Gastroesophageal sphincter (tissue), 4 donors: Measurements from ENCODE around the gene PDZD4. TPM values are rescaled to one million over a fixed set of nuclear protein-coding genes. Genes with fewer than 3 reads are reported as not detected.
A peak's percentile ranks its signal among the peaks of the same experiment; 100 is the strongest.

Source experiments
- ATAC-seq: fragments of 150-250 bp; one replicate; pipeline ENCODE4 v1.9.1; 2016; ENCODE audit warnings: mild to moderate bottlenecking, moderate library complexity
- H3K27ac ChIP-seq, 4 donors: fragments of 200-600 bp; sonication (generic) in 3 of 4; 1 replicate in 3 of 4; 2 replicates in 1 of 4; pipeline ENCODE4 v1.5.1; 2016 to 2019
- H3K27me3 ChIP-seq: fragments of 200-600 bp; sonication (generic); one replicate; pipeline ENCODE4 v1.5.1; 2019
- H3K36me3 ChIP-seq, 2 donors: fragments of 200-600 bp; sonication (generic); one replicate each; pipeline ENCODE4 v1.5.1; 2019; ENCODE audit warnings: control low read depth in 1 of 2
- H3K4me1 ChIP-seq, 3 donors: fragments of 200-600 bp; sonication (generic); 1 replicate in 2 of 3; 2 replicates in 1 of 3; pipeline ENCODE4 v1.5.1; 2016 to 2019; ENCODE audit warnings: control low read depth in 2 of 3
- H3K4me3 ChIP-seq, 2 donors: fragments of 200-600 bp; sonication (generic); one replicate each; pipeline ENCODE4 v1.5.1; 2019; ENCODE audit warnings: mild to moderate bottlenecking in 1 of 2, moderate library complexity in 1 of 2
- H3K9me3 ChIP-seq, 3 donors: fragments of 200-600 bp; sonication (generic); one replicate each; pipeline ENCODE4 v1.5.1; 2017 to 2019; ENCODE audit warnings: control low read depth in 2 of 3
- EP300 ChIP-seq: sonication (generic); formaldehyde crosslinking; IDR thresholded peaks from one replicate; pipeline ENCODE4 v1.6.1; 2017; ENCODE audit warnings: antibody characterized with exemption, mild to moderate bottlenecking
- POLR2A ChIP-seq, 2 donors: fragments of 450-650 bp; IDR thresholded peaks; one replicate each; pipeline ENCODE4 v1.6.1; 2017; ENCODE audit warnings: antibody characterized with exemption in 2 of 2, mild to moderate bottlenecking in 2 of 2, moderate library complexity in 1 of 2
- POLR2AphosphoS5 ChIP-seq: sonication (generic); formaldehyde crosslinking; IDR thresholded peaks from one replicate; pipeline ENCODE4 v1.6.1; 2017; ENCODE audit warnings: antibody characterized with exemption
- WGBS, 2 donors: methylation state at CpG; one replicate each; pipeline ENCODE4 v1.1.5; 2018; ENCODE audit warnings: low coverage in 1 of 2; 5-methylcytosine and 5-hydroxymethylcytosine counted together
- total RNA-seq, 4 donors: library from RNA; depleted of rRNA; stranded (reverse); fragments of >200 nt; gene quantifications; one replicate each; pipeline ENCODE4 v1.1.0, GENCODE V29; 2016
- TF ChIP-seq, protein P1 (sequence below), 4 experiments: fragments of 200-600 bp in 2 of 4; fragments of 450-650 bp in 2 of 4; sonication (generic) in 1 of 4; IDR thresholded peaks; one replicate each; pipeline ENCODE4 v1.5.1; 2017 to 2019; ENCODE audit warnings: antibody characterized with exemption in 4 of 4, mild to moderate bottlenecking in 2 of 4, moderate library complexity in 2 of 4

Gene PDZD4
- total RNA-seq, 4 donors from 2014 or later, result 10.6 to 48.5 (median 26.4) TPM

DNA sequence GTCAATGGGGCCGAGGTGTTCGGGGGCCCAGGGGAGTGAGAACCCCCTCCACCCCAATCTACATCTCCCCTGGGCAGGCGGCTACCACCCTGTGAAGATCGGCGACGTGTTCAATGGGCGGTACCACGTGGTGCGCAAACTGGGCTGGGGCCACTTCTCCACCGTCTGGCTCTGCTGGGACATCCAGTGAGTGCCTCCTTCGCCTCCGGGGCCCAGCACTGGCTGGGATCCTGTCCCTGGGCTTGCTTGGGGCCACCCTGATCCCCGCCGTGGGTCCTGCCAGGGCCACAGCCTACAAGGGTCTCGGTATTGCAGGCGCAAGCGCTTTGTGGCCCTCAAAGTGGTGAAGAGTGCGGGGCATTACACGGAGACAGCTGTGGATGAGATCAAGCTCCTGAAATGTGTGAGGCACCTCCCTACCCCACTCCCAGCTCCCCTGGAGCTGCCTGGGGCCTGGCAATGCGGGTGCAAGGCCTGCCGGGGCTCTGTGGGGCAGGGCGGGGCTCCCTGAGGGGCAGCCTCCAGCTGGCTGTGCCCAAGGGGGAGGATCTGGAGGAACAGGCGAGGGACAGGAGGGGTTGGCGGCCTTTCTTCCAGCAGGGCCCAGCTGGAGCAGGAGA is 48.8 kb downstream of the PDZD4 start:
- no peak overlapping the region for H3K4me3 ChIP-seq
- WGBS, 2 donors, result no CpG with 5 or more reads among the region's 24 CpGs
- TF ChIP-seq POLR2AphosphoS5, result no peak
- TF ChIP-seq, protein P1, sequence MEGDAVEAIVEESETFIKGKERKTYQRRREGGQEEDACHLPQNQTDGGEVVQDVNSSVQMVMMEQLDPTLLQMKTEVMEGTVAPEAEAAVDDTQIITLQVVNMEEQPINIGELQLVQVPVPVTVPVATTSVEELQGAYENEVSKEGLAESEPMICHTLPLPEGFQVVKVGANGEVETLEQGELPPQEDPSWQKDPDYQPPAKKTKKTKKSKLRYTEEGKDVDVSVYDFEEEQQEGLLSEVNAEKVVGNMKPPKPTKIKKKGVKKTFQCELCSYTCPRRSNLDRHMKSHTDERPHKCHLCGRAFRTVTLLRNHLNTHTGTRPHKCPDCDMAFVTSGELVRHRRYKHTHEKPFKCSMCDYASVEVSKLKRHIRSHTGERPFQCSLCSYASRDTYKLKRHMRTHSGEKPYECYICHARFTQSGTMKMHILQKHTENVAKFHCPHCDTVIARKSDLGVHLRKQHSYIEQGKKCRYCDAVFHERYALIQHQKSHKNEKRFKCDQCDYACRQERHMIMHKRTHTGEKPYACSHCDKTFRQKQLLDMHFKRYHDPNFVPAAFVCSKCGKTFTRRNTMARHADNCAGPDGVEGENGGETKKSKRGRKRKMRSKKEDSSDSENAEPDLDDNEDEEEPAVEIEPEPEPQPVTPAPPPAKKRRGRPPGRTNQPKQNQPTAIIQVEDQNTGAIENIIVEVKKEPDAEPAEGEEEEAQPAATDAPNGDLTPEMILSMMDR (IDR thresholded peaks at IDR 0.05), result no peak
- no peak for TF ChIP-seq EP300
- TF ChIP-seq POLR2A (IDR thresholded peaks at IDR 0.05), result no peak
- no peaks in the 10 kb centered on the region for H3K27me3 ChIP-seq
- H3K9me3 ChIP-seq, result no peaks in the 10 kb centered on the region
- no peak for ATAC-seq
- peak overlapping the region; percentile 51 to 82 (median 74) for H3K27ac ChIP-seq
- H3K36me3 ChIP-seq, result peaks cover 0 to 47% of the 10 kb centered on the region in 2 donors
- peaks cover 0 to 28% (median 0%) of the 10 kb centered on the region in 3 donors for H3K4me1 ChIP-seq

DNA sequence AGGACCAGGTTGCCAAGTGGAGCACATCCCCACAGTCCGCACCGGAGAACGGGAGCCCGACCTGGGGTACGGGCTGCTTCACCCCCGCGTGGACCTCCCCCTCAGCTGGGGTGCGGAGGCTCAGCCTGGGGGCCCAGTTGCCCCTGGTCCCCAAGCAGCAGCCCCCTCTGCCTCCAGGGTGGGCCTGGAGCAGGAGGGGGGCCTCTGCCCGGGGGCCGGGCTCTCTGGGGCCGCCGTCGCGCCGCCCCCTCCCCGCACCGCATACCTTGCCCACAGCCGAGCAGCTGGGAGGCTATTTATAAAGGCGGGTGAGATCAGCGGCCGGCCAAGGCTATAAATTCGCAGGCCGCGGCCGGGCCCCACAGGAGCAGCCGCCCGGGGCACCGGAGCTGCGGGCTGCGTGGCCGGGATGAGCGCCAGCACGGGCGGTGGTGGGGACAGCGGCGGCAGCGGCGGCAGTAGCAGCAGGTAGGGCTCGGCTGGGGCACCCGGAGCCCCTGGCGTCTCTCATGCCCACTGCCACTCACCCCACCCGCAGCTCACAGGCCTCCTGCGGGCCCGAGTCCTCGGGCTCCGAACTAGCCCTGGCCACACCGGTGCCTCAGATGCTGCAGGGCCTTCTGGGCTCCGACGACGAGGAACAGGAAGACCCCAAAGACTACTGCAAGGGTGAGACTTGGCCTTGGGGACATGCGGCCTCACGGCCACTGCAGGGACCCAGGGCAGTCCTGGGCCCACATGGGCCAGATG is 49.5 kb downstream of the PDZD4 start, which contains the start of gene SRPK3:
TSS of gene SRPK3 (plus strand) at position 364 of the 750 bp plus-strand sequence. CDS start at position 410, 46 bp downstream.
- peaks cover 0 to 43% of the 10 kb centered on the region in 2 donors for H3K36me3 ChIP-seq
- H3K27me3 ChIP-seq, result no peaks in the 10 kb centered on the region
- TF ChIP-seq, protein P1 (IDR thresholded peaks at IDR 0.05), result no peak
- TF ChIP-seq POLR2AphosphoS5, result no peak
- TF ChIP-seq POLR2A (IDR thresholded peaks at IDR 0.05), result no peak
- TF ChIP-seq EP300, result no peak
- peak; percentile 51 for ATAC-seq
- no peaks in the 10 kb centered on the region for H3K9me3 ChIP-seq
- H3K4me1 ChIP-seq, result peaks cover 0 to 28% (median 0%) of the 10 kb centered on the region in 3 donors
- H3K4me3 ChIP-seq, result peak within 1 kb of the TSS in 1 of 2 donors; percentile 33
- peak within 1 kb of the TSS; percentile 51 to 82 (median 74) for H3K27ac ChIP-seq
- WGBS, 2 donors, result no CpG with 5 or more reads among the region's 52 CpGs

DNA sequence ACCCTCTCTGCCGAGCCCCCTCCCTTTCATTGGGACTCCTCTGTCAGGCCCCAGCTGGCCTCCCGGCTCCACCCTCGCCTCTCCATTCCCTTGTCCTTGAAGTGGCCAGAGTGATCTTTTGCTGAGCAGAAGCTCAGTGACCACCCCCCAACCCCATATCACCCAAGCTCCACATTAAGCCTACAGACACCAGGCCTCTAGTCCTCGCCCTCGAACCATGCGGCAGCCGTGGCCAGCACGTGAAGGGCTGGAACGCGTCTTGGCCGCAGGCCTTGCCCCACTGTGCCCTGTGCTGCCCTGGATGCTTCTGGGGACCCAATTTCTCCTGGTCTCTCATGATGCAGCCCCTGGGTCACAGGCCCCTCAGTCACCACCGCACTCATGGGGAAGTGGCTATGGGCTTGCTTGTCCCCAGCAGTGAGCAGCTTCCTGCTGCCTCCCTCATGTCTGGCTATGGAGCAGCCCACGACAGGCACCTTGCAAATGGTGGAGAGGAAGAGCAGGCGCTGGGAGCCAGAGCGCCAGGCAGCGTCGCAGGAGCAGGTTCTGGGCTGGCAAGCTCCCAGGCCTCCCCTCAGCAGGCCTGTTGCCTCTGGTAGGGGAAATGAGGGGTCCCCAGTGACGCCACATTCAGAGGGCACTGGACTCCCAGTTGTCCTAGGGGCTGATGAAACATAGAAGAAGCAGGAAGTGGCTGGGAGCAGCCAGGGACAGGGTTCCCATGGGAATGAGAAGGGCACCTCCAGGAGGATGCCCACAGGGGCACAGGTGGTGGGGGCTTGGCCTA is 50.3 kb downstream of the PDZD4 start:
- ATAC-seq, result no peak
- peaks cover 0 to 43% of the 10 kb centered on the region in 2 donors for H3K36me3 ChIP-seq
- H3K27ac ChIP-seq, result peak overlapping the region; percentile 51 to 82 (median 74)
- WGBS, 2 donors, result 65% methylated on average over 2 of the region's 18 CpGs; no CpG with 5 or more reads in 1 of the 2 donors
- H3K4me1 ChIP-seq, result peaks cover 0 to 28% (median 0%) of the 10 kb centered on the region in 3 donors
- TF ChIP-seq POLR2A (IDR thresholded peaks at IDR 0.05) (no peak), POLR2AphosphoS5 (no peak), EP300 (no peak)
- TF ChIP-seq, protein P1 (IDR thresholded peaks at IDR 0.05), result no peak
- no peaks in the 10 kb centered on the region for H3K9me3 ChIP-seq
- peak overlapping the region in 1 of 2 donors; percentile 33 for H3K4me3 ChIP-seq
- no peaks in the 10 kb centered on the region for H3K27me3 ChIP-seq

DNA sequence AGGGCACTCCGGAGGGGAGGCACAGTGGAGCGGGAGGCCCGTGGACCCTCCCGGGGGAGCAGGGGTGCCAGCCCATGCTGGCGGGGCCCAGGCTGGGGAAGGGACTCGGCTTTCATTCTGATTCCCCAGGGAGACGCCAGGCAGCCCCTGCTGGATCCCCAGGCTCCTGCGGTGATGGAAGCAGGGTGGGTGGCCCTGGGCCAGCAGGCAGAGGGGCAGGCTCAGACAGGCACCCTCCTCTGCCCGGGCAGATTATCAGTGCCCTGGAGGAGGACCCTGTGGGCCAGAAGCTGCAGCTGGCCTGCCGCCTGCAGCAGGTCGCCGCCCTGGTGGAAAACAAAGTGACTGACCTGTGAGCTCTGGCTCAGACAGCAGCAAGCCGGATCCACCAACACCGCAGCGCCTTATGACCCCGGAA is 51.7 kb downstream of the PDZD4 start:
- ATAC-seq, result no peak
- no peak overlapping the region for H3K4me3 ChIP-seq
- WGBS, 2 donors, result 60% methylated on average over 1 of the region's 16 CpGs; no CpG with 5 or more reads in 1 of the 2 donors
- no peak overlapping the region for H3K27ac ChIP-seq
- peaks cover 0 to 45% of the 10 kb centered on the region in 2 donors for H3K36me3 ChIP-seq
- peaks cover 0 to 28% (median 0%) of the 10 kb centered on the region in 3 donors for H3K4me1 ChIP-seq
- no peaks in the 10 kb centered on the region for H3K27me3 ChIP-seq
- no peaks in the 10 kb centered on the region for H3K9me3 ChIP-seq
- no peak for TF ChIP-seq EP300
- TF ChIP-seq POLR2AphosphoS5, result no peak
- no peak for TF ChIP-seq POLR2A (IDR thresholded peaks at IDR 0.05)

DNA sequence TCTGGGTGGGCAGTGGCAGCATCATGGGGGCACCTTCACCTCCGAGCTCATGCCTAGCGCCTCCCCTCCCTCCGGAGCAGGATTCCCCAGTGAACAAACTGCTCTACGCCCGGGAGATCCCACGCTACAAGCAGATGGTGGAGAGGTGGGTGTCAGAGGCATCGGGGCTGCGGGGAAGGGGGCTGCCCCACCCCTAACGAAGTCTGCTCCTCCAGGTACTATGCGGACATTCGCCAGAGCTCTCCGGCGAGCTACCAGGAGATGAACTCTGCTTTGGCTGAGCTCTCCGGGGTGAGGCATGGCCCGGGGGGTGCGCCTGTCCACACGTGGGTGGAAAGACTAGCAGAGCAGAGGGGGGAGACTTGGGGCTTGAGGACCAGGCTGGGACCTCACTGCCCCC is 52.2 kb downstream of the PDZD4 start:
- Histone ChIP-seq H3K27me3 (no peaks in the 10 kb centered on the region), H3K27ac (no peak overlapping the region), H3K9me3 (no peaks in the 10 kb centered on the region), H3K36me3 (peaks cover 0 to 50% of the 10 kb centered on the region in 2 donors), H3K4me3 (no peak overlapping the region), H3K4me1 (peaks cover 0 to 28% (median 0%) of the 10 kb centered on the region in 3 donors)
- no peak for ATAC-seq
- TF ChIP-seq POLR2A (IDR thresholded peaks at IDR 0.05) (no peak), EP300 (no peak), POLR2AphosphoS5 (no peak)
- TF ChIP-seq, protein P1 (IDR thresholded peaks at IDR 0.05), result no peak
- whole genome bisulfite sequencing, 2 donors, result 80% methylated on average over 2 of the region's 17 CpGs; no CpG with 5 or more reads in 1 of the 2 donors
